HepG2 (cell line): ENCODE results near the gene MAP1B. TPM values are rescaled to one million over a fixed set of nuclear protein-coding genes. Genes with fewer than 3 reads are reported as not detected.

Source experiments
- ATAC-seq: fragments of 200-7000 bp; cut with Tn5 transposase; 3 replicates; pipeline ENCODE4 v1.9.1; 2020; ENCODE audit warnings: mild to moderate bottlenecking, moderate library complexity
- BruUV-seq: library from RNA; stranded (reverse); fragments of 400-500 nt; replicated peaks from 2 replicates; lab custom pipeline; 2021; lab: Mats Ljungman, UMichigan
- CTCF ChIA-PET: fragments of 300-600 bp; formaldehyde crosslinking; extraction: SDS; loops from one replicate; lab custom pipeline; 2021; ENCODE audit warnings: low total read pairs, inconsistent platforms, low intra/inter-chr PET ratio; lab: Yijun Ruan, JAX
- POLR2A ChIA-PET: fragments of 350-600 bp; sonication (Branson Sonifier 250); formaldehyde crosslinking; loops from one replicate; lab custom pipeline; 2020; ENCODE audit warnings: antibody characterized with exemption, inconsistent platforms; lab: Yijun Ruan, JAX
- DNase-seq: peaks from one replicate; pipeline ENCODE4 v3.0.0-alpha.2; 2015; ENCODE audit warnings: low spot score
- FAIRE-seq: peaks from 3 replicates; lab custom pipeline; 2011; peaks lifted over from hg19 to GRCh38; lab: Jason Lieb, UNC
- H2AFZ ChIP-seq: one replicate; pipeline ENCODE4 v1.6.1; 2011; ENCODE audit warnings: low read length, inconsistent platforms
- H3K27ac ChIP-seq: fragments of 300-600 bp; 3 replicates; pipeline ENCODE4 v1.8.0; 2011; ENCODE audit warnings: mixed run types, mild to moderate bottlenecking, mixed read lengths, low read length, inconsistent platforms; ENCODE audit not compliant: insufficient read depth; ENCODE audit errors: extremely low read length
- H3K27me3 ChIP-seq, 2 experiments: fragments of 200-600 bp in 1 of 2; 2 replicates in 1 of 2; 3 replicates in 1 of 2; pipeline versions ENCODE4 v1.6.0 to v1.8.0; 2011; ENCODE audit warnings: low read length in 2 of 2, mild to moderate bottlenecking in 2 of 2, moderate library complexity in 2 of 2, inconsistent platforms in 1 of 2; ENCODE audit not compliant: insufficient read depth in 2 of 2, control insufficient read depth in 1 of 2
- H3K36me3 ChIP-seq, 2 experiments: fragments of 200-600 bp in 1 of 2; replicated peaks in 1 of 2; 2 replicates in 1 of 2; 3 replicates in 1 of 2; pipeline versions ENCODE4 v1.5.1 to v1.8.0; 2011; ENCODE audit warnings: low read length in 2 of 2, inconsistent platforms in 1 of 2; ENCODE audit not compliant: insufficient read depth in 2 of 2, control insufficient read depth in 1 of 2
- H3K4me1 ChIP-seq: 2 replicates; pipeline ENCODE4 v1.5.1; 2012; ENCODE audit warnings: low read length, inconsistent platforms; ENCODE audit not compliant: insufficient read depth
- H3K4me2 ChIP-seq: 2 replicates; pipeline ENCODE4 v1.6.0; 2011; ENCODE audit warnings: low read depth, low read length, inconsistent platforms
- H3K4me3 ChIP-seq, 3 experiments: fragments of 200-600 bp in 1 of 3; sonication (generic), shearing (Covaris generic) in 1 of 3; replicated peaks in 1 of 3; 2 replicates each; pipeline ENCODE4 v1.5.1; 2011 to 2016; ENCODE audit warnings: low read length in 3 of 3, inconsistent platforms in 2 of 3, low read depth in 2 of 3, mild to moderate bottlenecking in 2 of 3, control low read depth in 1 of 3, mixed read lengths in 1 of 3; ENCODE audit not compliant: insufficient read depth in 1 of 3
- H3K79me2 ChIP-seq: one replicate; pipeline ENCODE4 v1.6.1; 2011; ENCODE audit warnings: low read length, inconsistent platforms; ENCODE audit not compliant: insufficient read depth
- H3K9ac ChIP-seq: 2 replicates; pipeline ENCODE4 v1.6.0; 2011; ENCODE audit warnings: mild to moderate bottlenecking, low read depth, low read length, inconsistent platforms; ENCODE audit not compliant: insufficient read depth
- H3K9me3 ChIP-seq: 2 replicates; pipeline ENCODE4 v1.5.1; 2012; ENCODE audit warnings: mild to moderate bottlenecking, low read length
- H4K20me1 ChIP-seq: 2 replicates; pipeline ENCODE4 v1.6.0; 2011; ENCODE audit warnings: inconsistent platforms, mild to moderate bottlenecking, low read length, moderate library complexity; ENCODE audit not compliant: insufficient read depth
- KMT2B ChIP-seq: IDR thresholded peaks from 2 replicates; pipeline ENCODE4 v1.6.1; 2016; ENCODE audit warnings: missing genetic modification reagents, missing compliant biosample characterization
- NR3C1 ChIP-seq: sonication (generic); formaldehyde crosslinking; IDR thresholded peaks from 2 replicates; pipeline ENCODE4 v1.4.0; 2020; ENCODE audit warnings: missing genetic modification reagents
- RARA ChIP-seq: IDR thresholded peaks from 2 replicates; pipeline ENCODE4 v1.6.1; 2016; ENCODE audit warnings: missing genetic modification reagents, missing compliant biosample characterization
- SCMH1 ChIP-seq: sonication (generic); formaldehyde crosslinking; IDR thresholded peaks from 2 replicates; pipeline ENCODE4 v1.9.0; 2021; ENCODE audit warnings: missing genetic modification reagents, mild to moderate bottlenecking, borderline replicate concordance
- SNRNP70 ChIP-seq: fragments of 200-400 bp; formaldehyde crosslinking; IDR thresholded peaks from 2 replicates; pipeline ENCODE4 v1.6.1; 2017; ENCODE audit warnings: mild to moderate bottlenecking, low read depth, low read length, moderate library complexity
- TAF15 ChIP-seq: fragments of 200-400 bp; formaldehyde crosslinking; IDR thresholded peaks from one replicate; pipeline ENCODE4 v1.6.1; 2018; ENCODE audit warnings: mild to moderate bottlenecking, low read depth, low read length; ENCODE audit not compliant: poor library complexity, severe bottlenecking
- ZNF563 ChIP-seq: sonication (generic); formaldehyde crosslinking; IDR thresholded peaks from 2 replicates; pipeline ENCODE4 v1.8.0; 2022; ENCODE audit warnings: mild to moderate bottlenecking, moderate library complexity, missing genetic modification reagents
- ZNF567 ChIP-seq: sonication (generic); formaldehyde crosslinking; IDR thresholded peaks from 2 replicates; pipeline ENCODE4 v1.8.1; 2023; ENCODE audit warnings: mild to moderate bottlenecking, missing genetic modification reagents, borderline replicate concordance
- ZNF720 ChIP-seq: sonication (generic); formaldehyde crosslinking; IDR thresholded peaks from 2 replicates; pipeline ENCODE4 v1.4.0; 2020; ENCODE audit warnings: missing genetic modification reagents
- ZNF737 ChIP-seq: sonication (generic); formaldehyde crosslinking; IDR thresholded peaks from 2 replicates; pipeline ENCODE4 v1.5.0; 2020; ENCODE audit warnings: missing genetic modification reagents, mild to moderate bottlenecking, borderline replicate concordance
- WGBS: methylation state at CpG from one replicate; pipeline ENCODE4 v1.1.6; 2017; ENCODE audit warnings: low lambda C conversion rate; 5-methylcytosine and 5-hydroxymethylcytosine counted together
- in situ Hi-C: cut with HindIII; loops from 2 replicates; pipeline ENCODE4 v1.10.0; 2017; ENCODE audit warnings: low pct_unique_long_range_greater_than_20kb; ENCODE audit not compliant: extremely low pct_ligation_motif_present
- intact Hi-C: fragments of 100-400 bp; cut with micrococcal nuclease; formaldehyde crosslinking; loops from one replicate; pipeline ENCODE4 v1.10.0; 2022; ENCODE audit not compliant: unreplicated experiment
- polyA plus RNA-seq, 8 experiments: library from polyadenylated mRNA; depleted of rRNA in 3 of 8; stranded (reverse) in 7 of 8; unstranded in 1 of 8; fragments of >200 nt; fragmentation: Illumina TruSeq in 4 of 8; extraction: Trizol in 4 of 8; gene quantifications; 2 replicates each; pipeline versions ENCODE4 v1.2.1 to v1.2.3, GENCODE V29; 2011 to 2016; ENCODE audit warnings: low read depth in 4 of 8, missing spikeins in 1 of 8, mixed read lengths in 1 of 8; ENCODE audit not compliant: insufficient read depth in 1 of 8
- total RNA-seq, 5 experiments: library from RNA; depleted of rRNA; stranded (reverse); fragments of >200 nt; fragmentation: Illumina TruSeq; extraction: Trizol; gene quantifications; 2 replicates each; pipeline ENCODE4 v1.2.3, GENCODE V29; 2016; ENCODE audit warnings: low read depth in 1 of 5
- TF ChIP-seq, protein P1 (sequence below): sonication (generic); formaldehyde crosslinking; IDR thresholded peaks from 2 replicates; pipeline ENCODE4 v1.9.0; 2021; ENCODE audit warnings: missing genetic modification reagents, borderline replicate concordance
- TF ChIP-seq, protein P2 (sequence below): sonication (generic); formaldehyde crosslinking; IDR thresholded peaks from 2 replicates; pipeline ENCODE4 v1.5.1; 2020; ENCODE audit warnings: mild to moderate bottlenecking, missing genetic modification reagents, borderline replicate concordance
- TF ChIP-seq, protein P3 (sequence below): sonication (generic); formaldehyde crosslinking; IDR thresholded peaks from 2 replicates; pipeline ENCODE4 v1.5.1; 2020; ENCODE audit warnings: mild to moderate bottlenecking, missing genetic modification reagents, moderate library complexity
- TF ChIP-seq, protein P4 (sequence below): sonication (generic); formaldehyde crosslinking; IDR thresholded peaks from 2 replicates; pipeline ENCODE4 v1.5.0; 2020; ENCODE audit warnings: mild to moderate bottlenecking, missing genetic modification reagents, moderate library complexity

The MAP1B gene
- total and polyA plus RNA-seq, 2 of the 13 experiments (the other 11 are each of a cell fraction or from before 2014, with no cell fraction given) = 3.3 to 6.2 TPM

DNA sequence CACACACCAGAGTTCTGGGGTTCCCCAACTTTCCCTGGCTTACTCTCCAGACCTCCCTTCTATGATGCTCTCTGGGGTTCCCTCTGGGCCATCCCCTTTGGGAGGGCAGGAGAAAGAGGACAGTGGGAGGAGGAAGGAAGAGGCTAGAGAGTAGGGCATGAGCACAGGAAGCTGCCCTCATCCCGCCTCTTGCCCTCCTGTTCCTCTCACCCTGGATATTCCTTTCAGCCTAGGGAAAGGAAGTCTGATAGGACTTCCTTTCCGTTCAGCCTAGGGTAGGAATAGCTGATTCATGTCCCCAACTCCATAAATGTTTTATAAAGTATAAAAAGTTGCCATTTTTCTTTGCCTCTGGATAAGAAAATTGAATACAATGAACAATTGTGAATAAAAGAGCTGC, 7.4 kb downstream of the MAP1B start:
- no peaks in the 10 kb centered on the region for H3K36me3 ChIP-seq
- H3K9me3 ChIP-seq = no peaks in the 10 kb centered on the region
- H4K20me1 ChIP-seq = no peaks in the 10 kb centered on the region
- no peaks in the 10 kb centered on the region for H3K79me2 ChIP-seq
- H3K9ac ChIP-seq = no peak overlapping the region
- H2AFZ ChIP-seq = no peak overlapping the region
- no peak for FAIRE-seq
- H3K4me2 ChIP-seq = no peak overlapping the region
- in situ Hi-C loops (no loop called here), intact Hi-C loops (no loop called here)
- ATAC-seq = no peak
- BruUV-seq = no TSS peak
- CTCF ChIA-PET = no interaction called here
- POLR2A ChIA-PET = no interaction called here
- H3K27me3 ChIP-seq = no peaks in the 10 kb centered on the region
- TF ChIP-seq, protein P1, sequence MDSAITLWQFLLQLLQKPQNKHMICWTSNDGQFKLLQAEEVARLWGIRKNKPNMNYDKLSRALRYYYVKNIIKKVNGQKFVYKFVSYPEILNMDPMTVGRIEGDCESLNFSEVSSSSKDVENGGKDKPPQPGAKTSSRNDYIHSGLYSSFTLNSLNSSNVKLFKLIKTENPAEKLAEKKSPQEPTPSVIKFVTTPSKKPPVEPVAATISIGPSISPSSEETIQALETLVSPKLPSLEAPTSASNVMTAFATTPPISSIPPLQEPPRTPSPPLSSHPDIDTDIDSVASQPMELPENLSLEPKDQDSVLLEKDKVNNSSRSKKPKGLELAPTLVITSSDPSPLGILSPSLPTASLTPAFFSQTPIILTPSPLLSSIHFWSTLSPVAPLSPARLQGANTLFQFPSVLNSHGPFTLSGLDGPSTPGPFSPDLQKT (CRISPR knock-in tag) = no peak
- no peak for TF ChIP-seq ZNF567 (CRISPR knock-in tag)
- TF ChIP-seq RARA (CRISPR knock-in tag) = no peak
- TF ChIP-seq, protein P2, sequence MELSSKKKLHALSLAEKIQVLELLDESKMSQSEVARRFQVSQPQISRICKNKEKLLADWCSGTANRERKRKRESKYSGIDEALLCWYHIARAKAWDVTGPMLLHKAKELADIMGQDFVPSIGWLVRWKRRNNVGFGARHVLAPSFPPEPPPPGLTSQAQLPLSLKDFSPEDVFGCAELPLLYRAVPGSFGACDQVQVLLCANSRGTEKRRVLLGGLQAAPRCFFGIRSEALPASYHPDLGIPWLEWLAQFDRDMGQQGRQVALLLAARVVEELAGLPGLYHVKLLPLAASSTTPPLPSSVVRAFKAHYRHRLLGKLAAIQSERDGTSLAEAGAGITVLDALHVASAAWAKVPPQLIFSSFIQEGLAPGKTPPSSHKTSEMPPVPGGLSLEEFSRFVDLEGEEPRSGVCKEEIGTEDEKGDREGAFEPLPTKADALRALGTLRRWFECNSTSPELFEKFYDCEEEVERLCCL (CRISPR knock-in tag) = no peak
- 79% methylated on average over 2 of the region's 2 CpGs for WGBS
- no peak for DNase-seq
- H3K27ac ChIP-seq = no peak overlapping the region
- H3K4me1 ChIP-seq = peaks cover under 1% of the 10 kb centered on the region; the same call in 1 of the 2 replicates
- no peak overlapping the region for H3K4me3 ChIP-seq

DNA sequence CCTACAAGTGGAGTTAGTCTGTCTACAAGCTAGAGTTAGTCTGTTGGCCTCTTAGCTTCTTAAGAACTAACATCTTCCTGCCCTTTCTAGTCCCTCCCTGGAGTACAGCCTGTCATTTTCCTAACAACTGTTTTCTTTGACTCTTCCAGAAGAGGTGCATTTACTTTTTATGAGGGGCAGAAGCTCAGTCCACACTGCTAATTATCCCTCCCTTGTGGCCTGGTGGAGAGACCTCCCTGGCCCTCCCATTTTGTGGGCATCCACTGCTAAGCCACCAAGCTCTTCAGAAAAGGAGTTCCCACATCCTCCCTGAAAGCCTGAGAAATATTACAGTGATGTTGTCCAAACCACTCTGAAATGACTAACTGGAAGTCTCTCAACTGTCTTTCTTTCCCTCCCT, 8.0 kb downstream of the MAP1B start:
- POLR2A ChIA-PET = no interaction called here
- in situ Hi-C loops = no loop called here
- TF ChIP-seq ZNF720 (CRISPR knock-in tag) = no peak
- TF ChIP-seq NR3C1 (CRISPR knock-in tag) = no peak
- TF ChIP-seq KMT2B = no peak
- no peak for TF ChIP-seq ZNF563 (CRISPR knock-in tag)
- no peak for TF ChIP-seq SCMH1 (CRISPR knock-in tag)
- no peak for TF ChIP-seq TAF15
- TF ChIP-seq, protein P3, sequence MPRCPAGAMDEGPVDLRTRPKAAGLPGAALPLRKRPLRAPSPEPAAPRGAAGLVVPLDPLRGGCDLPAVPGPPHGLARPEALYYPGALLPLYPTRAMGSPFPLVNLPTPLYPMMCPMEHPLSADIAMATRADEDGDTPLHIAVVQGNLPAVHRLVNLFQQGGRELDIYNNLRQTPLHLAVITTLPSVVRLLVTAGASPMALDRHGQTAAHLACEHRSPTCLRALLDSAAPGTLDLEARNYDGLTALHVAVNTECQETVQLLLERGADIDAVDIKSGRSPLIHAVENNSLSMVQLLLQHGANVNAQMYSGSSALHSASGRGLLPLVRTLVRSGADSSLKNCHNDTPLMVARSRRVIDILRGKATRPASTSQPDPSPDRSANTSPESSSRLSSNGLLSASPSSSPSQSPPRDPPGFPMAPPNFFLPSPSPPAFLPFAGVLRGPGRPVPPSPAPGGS (CRISPR knock-in tag) = no peak
- no peak for TF ChIP-seq ZNF737
- TF ChIP-seq, protein P4, sequence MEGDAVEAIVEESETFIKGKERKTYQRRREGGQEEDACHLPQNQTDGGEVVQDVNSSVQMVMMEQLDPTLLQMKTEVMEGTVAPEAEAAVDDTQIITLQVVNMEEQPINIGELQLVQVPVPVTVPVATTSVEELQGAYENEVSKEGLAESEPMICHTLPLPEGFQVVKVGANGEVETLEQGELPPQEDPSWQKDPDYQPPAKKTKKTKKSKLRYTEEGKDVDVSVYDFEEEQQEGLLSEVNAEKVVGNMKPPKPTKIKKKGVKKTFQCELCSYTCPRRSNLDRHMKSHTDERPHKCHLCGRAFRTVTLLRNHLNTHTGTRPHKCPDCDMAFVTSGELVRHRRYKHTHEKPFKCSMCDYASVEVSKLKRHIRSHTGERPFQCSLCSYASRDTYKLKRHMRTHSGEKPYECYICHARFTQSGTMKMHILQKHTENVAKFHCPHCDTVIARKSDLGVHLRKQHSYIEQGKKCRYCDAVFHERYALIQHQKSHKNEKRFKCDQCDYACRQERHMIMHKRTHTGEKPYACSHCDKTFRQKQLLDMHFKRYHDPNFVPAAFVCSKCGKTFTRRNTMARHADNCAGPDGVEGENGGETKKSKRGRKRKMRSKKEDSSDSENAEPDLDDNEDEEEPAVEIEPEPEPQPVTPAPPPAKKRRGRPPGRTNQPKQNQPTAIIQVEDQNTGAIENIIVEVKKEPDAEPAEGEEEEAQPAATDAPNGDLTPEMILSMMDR = no peak
- no peak for TF ChIP-seq SNRNP70

More for the DNA sequence above, 8.0 kb downstream of the MAP1B start:
- Histone ChIP-seq H3K4me2 (no peak overlapping the region), H3K79me2 (no peaks in the 10 kb centered on the region), H3K4me3 (no peak overlapping the region), H2AFZ (no peak overlapping the region), H3K27ac (no peak overlapping the region), H4K20me1 (no peaks in the 10 kb centered on the region), H3K9ac (no peak overlapping the region), H3K27me3 (no peaks in the 10 kb centered on the region), H3K9me3 (no peaks in the 10 kb centered on the region), H3K36me3 (no peaks in the 10 kb centered on the region), H3K4me1 (no peaks in the 10 kb centered on the region)
- ATAC-seq (no peak), DNase-seq (no peak), FAIRE-seq (no peak)
- no TSS peak for BruUV-seq
- intact Hi-C loops = no loop called here
- CTCF ChIA-PET = no interaction called here
